NT2/D1 (cell line): ENCODE data around the gene ALG12.

Experiments used
- DNase-seq: peaks from one replicate; pipeline ENCODE4 v3.0.0-alpha.2; 2011; ENCODE audit warnings: low read depth, low spot score
- H3K27me3 ChIP-seq: 2 replicates; pipeline ENCODE4 v1.6.0; 2011; ENCODE audit warnings: mild to moderate bottlenecking; ENCODE audit not compliant: insufficient read length, insufficient read depth
- H3K36me3 ChIP-seq: 2 replicates; pipeline ENCODE4 v1.6.1; 2011; ENCODE audit warnings: mild to moderate bottlenecking, low read length, mixed read lengths; ENCODE audit not compliant: insufficient read depth, insufficient read length
- H3K4me1 ChIP-seq: 2 replicates; pipeline ENCODE4 v1.5.1; 2011; ENCODE audit not compliant: insufficient read depth, insufficient read length
- H3K4me3 ChIP-seq: 2 replicates; pipeline ENCODE4 v1.5.1; 2011; ENCODE audit warnings: low read depth; ENCODE audit not compliant: insufficient read length
- H3K9ac ChIP-seq: 2 replicates; pipeline ENCODE4 v1.6.0; 2011; ENCODE audit warnings: low read depth; ENCODE audit not compliant: insufficient read length
- H3K9me3 ChIP-seq: 2 replicates; pipeline ENCODE4 v1.5.1; 2011; ENCODE audit warnings: mild to moderate bottlenecking, low read length; ENCODE audit not compliant: insufficient read depth
- SUZ12 ChIP-seq: IDR thresholded peaks from 2 replicates; pipeline ENCODE4 v1.6.1; 2011; ENCODE audit not compliant: insufficient read length, insufficient read depth; ENCODE audit errors: extremely low read depth
- YY1 ChIP-seq: IDR thresholded peaks from 2 replicates; pipeline ENCODE4 v1.6.1; 2011; ENCODE audit not compliant: insufficient read length, insufficient read depth
- ZNF274 ChIP-seq: IDR thresholded peaks from 2 replicates; pipeline ENCODE4 v1.6.1; 2011; ENCODE audit warnings: mild to moderate bottlenecking, low read depth, low read length

Gene ALG12

DNA sequence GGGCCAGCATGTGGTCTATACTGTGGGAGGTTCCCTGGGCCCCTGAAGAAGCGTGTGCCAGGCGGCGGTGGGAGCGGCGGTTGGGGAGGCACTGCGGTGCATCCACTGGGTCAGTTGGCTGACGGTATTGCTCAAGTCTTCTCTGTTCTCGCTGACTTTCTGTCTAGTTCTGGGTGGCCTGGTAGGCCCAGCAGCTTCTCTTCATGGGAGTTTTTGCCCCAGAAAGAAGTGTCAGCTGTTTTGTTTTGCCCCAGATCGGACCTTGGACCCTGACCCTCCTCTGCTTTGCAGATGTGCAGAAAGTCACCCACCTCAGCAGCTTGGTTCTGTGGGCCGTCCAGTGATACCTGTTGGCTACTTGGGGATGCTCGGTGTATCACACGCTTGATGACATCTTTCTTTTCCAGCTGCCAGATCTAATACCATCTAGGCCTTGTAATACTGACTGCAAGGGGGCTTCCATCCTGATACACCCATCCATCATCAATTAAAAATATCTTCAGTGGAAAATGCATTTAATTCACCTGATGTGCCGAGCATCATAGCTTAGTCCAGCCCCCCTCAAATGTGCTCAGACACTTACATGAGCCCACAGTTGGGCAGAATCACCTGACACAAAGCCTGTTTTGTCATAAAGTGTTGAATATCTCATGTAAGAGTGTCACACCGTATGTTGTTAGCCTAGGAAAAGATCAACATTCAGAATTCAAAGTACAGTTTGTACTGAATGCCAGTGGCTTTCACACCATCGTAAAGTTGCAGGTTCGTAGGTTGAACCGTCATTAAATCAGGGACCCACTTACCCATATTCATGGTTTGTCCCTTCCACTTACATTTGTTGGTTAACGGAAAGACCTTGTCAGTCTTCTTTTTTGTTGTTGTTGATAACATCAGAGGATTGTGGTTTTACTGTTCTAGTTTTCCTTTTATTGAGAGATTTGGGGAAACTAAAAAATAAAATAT is 50.7 kb downstream of the ALG12 start:
- Histone ChIP-seq H3K4me3 (no peak overlapping the region), H3K4me1 (no peaks in the 10 kb centered on the region), H3K36me3 (peaks cover 7% of the 10 kb centered on the region)

GRCh38 chr22:49866646-49867045 is 51.6 kb downstream of the ALG12 start:
- Histone ChIP-seq H3K9me3 (peaks cover 17% of the 10 kb centered on the region; the same call in 1 of the 2 replicates), H3K9ac (no peak overlapping the region), H3K36me3 (peaks cover 7% of the 10 kb centered on the region), H3K4me1 (peaks cover 1% of the 10 kb centered on the region), H3K27me3 (no peaks in the 10 kb centered on the region), H3K4me3 (no peak overlapping the region)
- no peak for TF ChIP-seq ZNF274
- TF ChIP-seq SUZ12 = no peak
- no peak for TF ChIP-seq YY1
- no peak for DNase-seq

More for the DNA sequence above, 50.7 kb downstream of the ALG12 start:
- Histone ChIP-seq H3K9ac (no peak overlapping the region), H3K9me3 (peaks cover 17% of the 10 kb centered on the region; the same call in 1 of the 2 replicates), H3K27me3 (no peaks in the 10 kb centered on the region)
- no peak for DNase-seq
- TF ChIP-seq ZNF274 (no peak), SUZ12 (no peak), YY1 (no peak)

- Histone ChIP-seq H3K9me3 (peaks cover 17% of the 10 kb centered on the region; the same call in 1 of the 2 replicates), H3K36me3 (peaks cover 7% of the 10 kb centered on the region), H3K27me3 (no peaks in the 10 kb centered on the region), H3K9ac (no peak overlapping the region), H3K4me1 (peaks cover 3% of the 10 kb centered on the region), H3K4me3 (no peak overlapping the region)
- DNase-seq = no peak
- TF ChIP-seq ZNF274 (no peak), YY1 (no peak), SUZ12 (no peak)
Measured at GRCh38 chr22:49866134-49866533, 52.1 kb downstream of the ALG12 start.

- Histone ChIP-seq H3K4me3 (no peak overlapping the region), H3K27me3 (no peaks in the 10 kb centered on the region), H3K4me1 (peaks cover 3% of the 10 kb centered on the region), H3K36me3 (peaks cover 7% of the 10 kb centered on the region), H3K9me3 (peaks cover 17% of the 10 kb centered on the region; the same call in 1 of the 2 replicates), H3K9ac (no peak overlapping the region)
- TF ChIP-seq SUZ12 = no peak
- TF ChIP-seq ZNF274 = no peak
- TF ChIP-seq YY1 = no peak
- no peak for DNase-seq
Measured at GRCh38 chr22:49865156-49865555, 53.1 kb downstream of the ALG12 start.

- peaks cover 3% of the 10 kb centered on the region for H3K4me1 ChIP-seq
- H3K9ac ChIP-seq = no peak overlapping the region
- no peak overlapping the region for H3K4me3 ChIP-seq
Measured at GRCh38 chr22:49863931-49864330, 54.3 kb downstream of the ALG12 start.

GRCh38 chr22:49862496-49862776 is 55.8 kb downstream of the ALG12 start:
- Histone ChIP-seq H3K4me1 (peaks cover 3% of the 10 kb centered on the region), H3K4me3 (no peak overlapping the region), H3K9me3 (peaks cover 6% of the 10 kb centered on the region; the same call in 1 of the 2 replicates), H3K36me3 (peaks cover 6% of the 10 kb centered on the region), H3K9ac (no peak overlapping the region), H3K27me3 (no peaks in the 10 kb centered on the region)
- TF ChIP-seq ZNF274 (no peak), SUZ12 (no peak), YY1 (no peak)
- DNase-seq = no peak

More at GRCh38 chr22:49863931-49864330, 54.3 kb downstream of the ALG12 start:
- peaks cover 6% of the 10 kb centered on the region; the same call in 1 of the 2 replicates for H3K9me3 ChIP-seq
- H3K27me3 ChIP-seq = no peaks in the 10 kb centered on the region
- peaks cover 7% of the 10 kb centered on the region for H3K36me3 ChIP-seq
- no peak for DNase-seq
- no peak for TF ChIP-seq SUZ12
- no peak for TF ChIP-seq YY1
- TF ChIP-seq ZNF274 = no peak
